HL-60 (cell line): ENCODE results near the gene TBC1D22B.

Source experiments
- POLR2AphosphoS5 ChIP-seq: IDR thresholded peaks from 2 replicates; pipeline ENCODE4 v1.6.1; 2012; ENCODE audit warnings: low read depth
- TF ChIP-seq, protein P1 (sequence below): IDR thresholded peaks from one replicate; pipeline ENCODE4 v1.5.1; 2011; ENCODE audit warnings: low read length, control low read depth, inconsistent platforms; ENCODE audit not compliant: insufficient read depth
- TF ChIP-seq, protein P2 (sequence below): IDR thresholded peaks from 2 replicates; pipeline ENCODE4 v1.6.1; 2012; ENCODE audit warnings: low read depth; ENCODE audit not compliant: insufficient replicate concordance

DNA sequence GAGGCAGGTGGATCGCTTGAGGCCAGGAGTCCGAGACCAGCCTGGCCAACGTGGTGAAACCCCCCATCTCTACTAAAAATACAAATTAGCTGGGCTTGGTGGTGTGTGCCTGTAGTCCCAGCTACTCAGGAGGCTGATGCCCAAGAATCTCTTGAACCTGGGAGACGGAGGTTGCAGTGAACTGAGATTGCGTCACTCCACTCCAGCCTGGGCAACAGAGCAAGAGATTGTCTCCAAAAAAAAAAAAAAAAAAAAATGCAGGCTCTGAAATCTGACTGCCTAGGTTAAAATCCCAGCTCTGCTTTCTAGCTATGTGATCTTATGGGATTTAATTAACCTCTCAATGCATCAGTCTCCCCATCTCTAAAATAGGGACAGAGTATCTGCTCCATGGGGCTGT, 3.6 kb downstream of the TBC1D22B start:
- TF ChIP-seq, protein P1, sequence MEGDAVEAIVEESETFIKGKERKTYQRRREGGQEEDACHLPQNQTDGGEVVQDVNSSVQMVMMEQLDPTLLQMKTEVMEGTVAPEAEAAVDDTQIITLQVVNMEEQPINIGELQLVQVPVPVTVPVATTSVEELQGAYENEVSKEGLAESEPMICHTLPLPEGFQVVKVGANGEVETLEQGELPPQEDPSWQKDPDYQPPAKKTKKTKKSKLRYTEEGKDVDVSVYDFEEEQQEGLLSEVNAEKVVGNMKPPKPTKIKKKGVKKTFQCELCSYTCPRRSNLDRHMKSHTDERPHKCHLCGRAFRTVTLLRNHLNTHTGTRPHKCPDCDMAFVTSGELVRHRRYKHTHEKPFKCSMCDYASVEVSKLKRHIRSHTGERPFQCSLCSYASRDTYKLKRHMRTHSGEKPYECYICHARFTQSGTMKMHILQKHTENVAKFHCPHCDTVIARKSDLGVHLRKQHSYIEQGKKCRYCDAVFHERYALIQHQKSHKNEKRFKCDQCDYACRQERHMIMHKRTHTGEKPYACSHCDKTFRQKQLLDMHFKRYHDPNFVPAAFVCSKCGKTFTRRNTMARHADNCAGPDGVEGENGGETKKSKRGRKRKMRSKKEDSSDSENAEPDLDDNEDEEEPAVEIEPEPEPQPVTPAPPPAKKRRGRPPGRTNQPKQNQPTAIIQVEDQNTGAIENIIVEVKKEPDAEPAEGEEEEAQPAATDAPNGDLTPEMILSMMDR, result no peak
- TF ChIP-seq POLR2AphosphoS5, result no peak
- TF ChIP-seq, protein P2, sequence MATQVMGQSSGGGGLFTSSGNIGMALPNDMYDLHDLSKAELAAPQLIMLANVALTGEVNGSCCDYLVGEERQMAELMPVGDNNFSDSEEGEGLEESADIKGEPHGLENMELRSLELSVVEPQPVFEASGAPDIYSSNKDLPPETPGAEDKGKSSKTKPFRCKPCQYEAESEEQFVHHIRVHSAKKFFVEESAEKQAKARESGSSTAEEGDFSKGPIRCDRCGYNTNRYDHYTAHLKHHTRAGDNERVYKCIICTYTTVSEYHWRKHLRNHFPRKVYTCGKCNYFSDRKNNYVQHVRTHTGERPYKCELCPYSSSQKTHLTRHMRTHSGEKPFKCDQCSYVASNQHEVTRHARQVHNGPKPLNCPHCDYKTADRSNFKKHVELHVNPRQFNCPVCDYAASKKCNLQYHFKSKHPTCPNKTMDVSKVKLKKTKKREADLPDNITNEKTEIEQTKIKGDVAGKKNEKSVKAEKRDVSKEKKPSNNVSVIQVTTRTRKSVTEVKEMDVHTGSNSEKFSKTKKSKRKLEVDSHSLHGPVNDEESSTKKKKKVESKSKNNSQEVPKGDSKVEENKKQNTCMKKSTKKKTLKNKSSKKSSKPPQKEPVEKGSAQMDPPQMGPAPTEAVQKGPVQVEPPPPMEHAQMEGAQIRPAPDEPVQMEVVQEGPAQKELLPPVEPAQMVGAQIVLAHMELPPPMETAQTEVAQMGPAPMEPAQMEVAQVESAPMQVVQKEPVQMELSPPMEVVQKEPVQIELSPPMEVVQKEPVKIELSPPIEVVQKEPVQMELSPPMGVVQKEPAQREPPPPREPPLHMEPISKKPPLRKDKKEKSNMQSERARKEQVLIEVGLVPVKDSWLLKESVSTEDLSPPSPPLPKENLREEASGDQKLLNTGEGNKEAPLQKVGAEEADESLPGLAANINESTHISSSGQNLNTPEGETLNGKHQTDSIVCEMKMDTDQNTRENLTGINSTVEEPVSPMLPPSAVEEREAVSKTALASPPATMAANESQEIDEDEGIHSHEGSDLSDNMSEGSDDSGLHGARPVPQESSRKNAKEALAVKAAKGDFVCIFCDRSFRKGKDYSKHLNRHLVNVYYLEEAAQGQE, result no peak
